GM10266 (cell line): ENCODE measurements around the gene CNNM4.

Source experiments
- DNase-seq: peaks from one replicate; pipeline ENCODE4 v3.0.0; 2012; ENCODE audit errors: extremely low spot score
- TF ChIP-seq, protein P1 (sequence below): IDR thresholded peaks from 2 replicates; pipeline ENCODE4 v1.5.1; 2012; ENCODE audit warnings: mild to moderate bottlenecking, low read depth; ENCODE audit not compliant: control insufficient read depth, insufficient read depth; ENCODE audit errors: missing control alignments

Gene CNNM4

DNA sequence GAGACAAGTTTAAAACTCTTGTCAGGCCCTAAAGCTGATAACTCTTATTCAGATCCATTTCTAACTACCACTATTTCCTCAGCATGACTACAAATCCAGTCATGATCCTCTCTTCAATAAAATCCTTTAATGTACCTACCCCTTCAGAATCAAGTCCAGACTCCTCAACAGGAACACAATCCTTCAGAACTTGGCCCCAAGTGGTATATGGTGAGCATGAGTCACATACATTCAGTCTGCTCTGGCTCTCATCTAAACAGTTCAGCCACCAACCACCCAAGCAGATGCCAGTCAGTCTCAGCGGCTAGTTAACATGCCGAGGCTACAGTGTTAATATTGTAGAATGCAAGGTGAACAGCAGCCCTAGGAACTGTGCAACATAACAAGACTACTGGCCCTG, 30.5 kb upstream of the CNNM4 start:
- DNase-seq = no peak
- TF ChIP-seq, protein P1, sequence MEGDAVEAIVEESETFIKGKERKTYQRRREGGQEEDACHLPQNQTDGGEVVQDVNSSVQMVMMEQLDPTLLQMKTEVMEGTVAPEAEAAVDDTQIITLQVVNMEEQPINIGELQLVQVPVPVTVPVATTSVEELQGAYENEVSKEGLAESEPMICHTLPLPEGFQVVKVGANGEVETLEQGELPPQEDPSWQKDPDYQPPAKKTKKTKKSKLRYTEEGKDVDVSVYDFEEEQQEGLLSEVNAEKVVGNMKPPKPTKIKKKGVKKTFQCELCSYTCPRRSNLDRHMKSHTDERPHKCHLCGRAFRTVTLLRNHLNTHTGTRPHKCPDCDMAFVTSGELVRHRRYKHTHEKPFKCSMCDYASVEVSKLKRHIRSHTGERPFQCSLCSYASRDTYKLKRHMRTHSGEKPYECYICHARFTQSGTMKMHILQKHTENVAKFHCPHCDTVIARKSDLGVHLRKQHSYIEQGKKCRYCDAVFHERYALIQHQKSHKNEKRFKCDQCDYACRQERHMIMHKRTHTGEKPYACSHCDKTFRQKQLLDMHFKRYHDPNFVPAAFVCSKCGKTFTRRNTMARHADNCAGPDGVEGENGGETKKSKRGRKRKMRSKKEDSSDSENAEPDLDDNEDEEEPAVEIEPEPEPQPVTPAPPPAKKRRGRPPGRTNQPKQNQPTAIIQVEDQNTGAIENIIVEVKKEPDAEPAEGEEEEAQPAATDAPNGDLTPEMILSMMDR = no peak

GRCh38 chr2:96733931-96734330, 26.8 kb upstream of the CNNM4 start:
- TF ChIP-seq, protein P1 = no peak
- no peak for DNase-seq

GRCh38 chr2:96734880-96735583, 25.7 kb upstream of the CNNM4 start:
- TF ChIP-seq, protein P1 = no peak
- no peak for DNase-seq

GRCh38 chr2:96737251-96737650, 23.5 kb upstream of the CNNM4 start:
- TF ChIP-seq, protein P1 = no peak

DNA sequence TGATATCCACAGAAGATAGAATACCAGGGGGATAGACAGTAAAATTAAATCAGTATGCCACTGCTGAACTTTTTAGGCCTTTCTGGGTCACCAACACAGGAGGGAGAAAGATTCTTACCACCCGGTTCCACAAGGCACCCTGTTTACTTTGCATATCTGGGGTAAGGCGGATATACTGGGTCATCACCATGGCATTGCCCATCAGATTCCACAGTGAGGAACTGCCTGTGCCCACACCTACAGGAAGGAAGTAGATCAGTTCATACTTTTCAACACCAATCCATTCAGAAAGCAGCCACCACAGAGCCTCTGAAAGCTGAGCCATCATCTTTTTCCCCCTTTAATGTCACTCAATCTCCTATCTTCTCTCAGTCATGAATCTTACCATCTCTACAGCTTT, 22.9 kb upstream of the CNNM4 start:
- no peak for DNase-seq
- TF ChIP-seq, protein P1 = no peak

More at GRCh38 chr2:96737251-96737650, 23.5 kb upstream of the CNNM4 start:
- no peak for DNase-seq

DNA sequence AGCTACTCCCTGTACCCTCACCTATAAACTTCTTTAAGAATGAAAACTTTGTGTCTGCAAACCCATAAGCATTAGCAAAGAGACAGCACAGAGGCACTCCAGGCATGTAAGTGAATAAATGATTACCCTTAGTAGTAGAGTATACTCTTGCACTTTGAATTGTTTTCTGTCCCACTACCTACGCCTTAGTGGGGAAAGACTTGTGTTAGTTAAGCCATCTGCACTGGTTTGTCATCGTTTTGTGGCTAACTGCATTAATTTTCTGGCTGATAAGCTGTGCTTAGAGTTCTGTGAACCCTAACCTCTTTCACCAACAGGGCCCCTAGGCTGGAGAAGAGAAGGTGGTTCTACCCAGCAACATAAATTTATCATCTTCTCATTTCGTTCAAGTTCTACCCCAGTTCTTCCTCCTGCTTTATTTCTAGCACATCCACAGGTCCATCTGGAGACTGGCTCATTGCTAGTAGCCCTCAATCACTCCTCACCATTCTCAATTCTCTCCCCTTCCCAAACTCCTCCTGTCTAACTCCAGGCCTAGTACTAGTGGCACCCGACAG, 21.5 kb upstream of the CNNM4 start:
- TF ChIP-seq, protein P1 = no peak
- no peak for DNase-seq
